B cell (primary cell): ENCODE measurements around the gene TBC1D4.

Experiments
- EZH2 ChIP-seq: IDR thresholded peaks from 2 replicates; pipeline ENCODE4 v1.6.1; 2012; ENCODE audit warnings: borderline replicate concordance, low read depth, mild to moderate bottlenecking, moderate library complexity, low read length; ENCODE audit not compliant: insufficient read depth, poor library complexity, severe bottlenecking
- TF ChIP-seq, protein P1 (sequence below): fragments of 200-600 bp; IDR thresholded peaks from one replicate; pipeline ENCODE4 v1.8.0; 2022; ENCODE audit warnings: antibody characterized with exemption, mild to moderate bottlenecking

DNA sequence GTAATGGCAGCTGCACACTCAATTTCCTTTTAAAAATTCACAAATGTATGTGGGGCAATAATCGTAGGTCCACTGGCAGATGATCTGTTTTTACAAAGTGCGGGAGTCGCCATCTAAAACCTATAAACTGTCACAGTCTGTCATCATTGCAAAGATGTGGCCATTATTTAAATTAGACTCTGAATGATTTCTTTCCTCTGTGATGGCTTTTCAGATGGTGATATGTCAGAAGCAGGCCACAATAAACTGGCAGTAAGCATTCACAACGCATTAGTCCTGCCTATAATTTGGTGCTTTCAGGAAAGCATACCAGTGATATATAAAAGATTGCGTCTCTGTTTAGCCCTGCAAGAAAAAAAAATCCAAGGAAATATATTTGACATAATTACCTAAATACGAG lies 226.8 kb downstream of the TBC1D4 start:
- TF ChIP-seq, protein P1, sequence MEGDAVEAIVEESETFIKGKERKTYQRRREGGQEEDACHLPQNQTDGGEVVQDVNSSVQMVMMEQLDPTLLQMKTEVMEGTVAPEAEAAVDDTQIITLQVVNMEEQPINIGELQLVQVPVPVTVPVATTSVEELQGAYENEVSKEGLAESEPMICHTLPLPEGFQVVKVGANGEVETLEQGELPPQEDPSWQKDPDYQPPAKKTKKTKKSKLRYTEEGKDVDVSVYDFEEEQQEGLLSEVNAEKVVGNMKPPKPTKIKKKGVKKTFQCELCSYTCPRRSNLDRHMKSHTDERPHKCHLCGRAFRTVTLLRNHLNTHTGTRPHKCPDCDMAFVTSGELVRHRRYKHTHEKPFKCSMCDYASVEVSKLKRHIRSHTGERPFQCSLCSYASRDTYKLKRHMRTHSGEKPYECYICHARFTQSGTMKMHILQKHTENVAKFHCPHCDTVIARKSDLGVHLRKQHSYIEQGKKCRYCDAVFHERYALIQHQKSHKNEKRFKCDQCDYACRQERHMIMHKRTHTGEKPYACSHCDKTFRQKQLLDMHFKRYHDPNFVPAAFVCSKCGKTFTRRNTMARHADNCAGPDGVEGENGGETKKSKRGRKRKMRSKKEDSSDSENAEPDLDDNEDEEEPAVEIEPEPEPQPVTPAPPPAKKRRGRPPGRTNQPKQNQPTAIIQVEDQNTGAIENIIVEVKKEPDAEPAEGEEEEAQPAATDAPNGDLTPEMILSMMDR = no peak
- no peak for TF ChIP-seq EZH2
